Suppressor macrophage treated with lipopolysaccharide for 1 hour (primary cell): ENCODE measurements around the gene AKAP6.

ENCODE experiments used
- DNase-seq, 3 donors: peaks; one replicate each; pipeline ENCODE4 v3.0.0-alpha.2; 2020 to 2022

AKAP6 gene

DNA sequence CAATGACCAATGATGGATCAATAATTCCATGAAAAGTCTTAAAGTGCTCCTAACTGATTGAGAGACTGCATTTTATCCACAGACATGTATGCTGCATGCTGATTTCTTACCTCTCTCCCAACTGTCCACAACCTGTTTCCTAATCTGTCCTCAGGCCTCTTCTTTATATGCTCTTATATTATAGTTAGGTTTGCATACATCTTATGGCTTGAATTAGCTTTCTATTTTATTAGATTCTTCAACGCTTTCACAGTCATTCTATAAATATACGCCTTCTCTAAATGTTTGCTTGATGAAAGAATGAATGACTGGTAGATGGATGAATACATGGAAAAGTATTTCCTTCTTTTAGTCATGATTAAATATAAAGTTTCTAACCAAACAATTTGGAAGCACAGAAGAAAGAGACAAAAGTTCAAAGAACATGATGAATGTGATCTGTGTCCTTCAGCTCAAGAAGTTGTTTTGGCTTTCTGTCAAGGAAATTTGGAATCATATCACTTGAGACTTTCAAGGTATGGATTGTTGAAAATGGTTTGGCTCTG lies 517.8 kb downstream of the AKAP6 start:
- no peak for DNase-seq

- DNase-seq: no peak
Observed at GRCh38 chr14:32847867-32848266, 518.8 kb downstream of the AKAP6 start.

- no peak for DNase-seq
Observed at GRCh38 chr14:32865827-32866376, 536.8 kb downstream of the AKAP6 start.

DNA sequence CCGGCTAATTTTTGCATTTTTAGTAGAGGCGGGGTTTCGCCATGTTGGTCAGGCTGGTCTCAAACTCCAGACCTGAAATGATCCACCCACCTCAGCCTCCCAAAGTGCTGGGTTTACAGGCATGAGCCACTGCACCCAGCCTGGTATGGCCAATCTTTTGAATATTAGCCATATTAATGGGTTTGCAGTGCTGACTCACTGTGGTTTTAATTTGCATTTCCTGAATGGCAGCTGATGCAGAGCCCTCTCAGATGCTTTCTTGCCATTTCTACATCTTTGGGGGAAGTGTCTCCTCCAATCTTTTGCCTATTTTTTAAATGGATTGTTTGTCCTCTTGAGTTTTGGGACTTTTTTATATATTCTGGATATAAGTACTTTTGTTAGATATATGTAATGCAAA lies 554.1 kb downstream of the AKAP6 start:
- no peak for DNase-seq
